GM21825 (cell line): ENCODE results near the gene WNT11.

Experiments
- ATAC-seq: cut with Tn5 transposase; IDR thresholded peaks from one replicate; pipeline ENCODE4 v1.9.1; 2021; ENCODE audit warnings: mild to moderate bottlenecking, moderate library complexity; ENCODE audit not compliant: unreplicated experiment

The WNT11 gene

DNA sequence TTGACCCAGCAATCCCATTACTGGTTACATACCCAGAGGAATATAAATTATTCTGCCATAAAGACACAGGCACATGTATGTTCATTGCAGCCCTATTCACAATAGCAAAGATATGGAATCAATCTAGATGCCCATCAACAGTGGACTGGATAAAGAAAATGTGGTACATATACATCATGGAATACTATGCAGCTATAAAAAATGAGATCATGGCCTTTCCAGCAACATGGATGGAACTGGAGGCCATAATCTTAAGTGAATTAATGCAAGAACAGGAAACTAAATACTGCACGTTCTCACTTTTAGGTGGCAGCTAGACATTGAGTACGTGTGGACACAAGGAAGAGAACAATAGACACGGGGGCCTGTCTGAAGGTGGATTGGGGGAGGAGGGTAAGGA, 15.1 kb upstream of the WNT11 start:
- no peak for ATAC-seq

DNA sequence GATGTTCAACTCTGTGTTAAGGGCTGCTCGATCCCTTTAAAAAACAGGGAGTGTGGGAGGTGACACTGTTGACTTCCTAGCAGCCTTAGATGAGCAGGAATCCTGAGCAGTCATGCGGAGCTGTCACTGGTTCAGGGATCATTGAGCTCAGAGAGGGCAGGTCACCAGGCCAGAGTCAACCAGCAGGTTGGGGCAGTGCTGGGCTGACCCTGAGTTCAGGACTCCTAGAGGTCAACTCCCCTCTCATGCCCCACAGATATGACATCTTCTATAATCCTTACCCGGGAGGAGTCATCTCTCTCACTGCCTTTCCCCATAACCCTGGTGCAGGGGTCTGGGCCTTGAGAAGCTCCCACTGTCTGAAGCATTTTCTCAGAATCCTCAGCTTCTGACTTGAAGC, 12.9 kb upstream of the WNT11 start:
- no peak for ATAC-seq

DNA sequence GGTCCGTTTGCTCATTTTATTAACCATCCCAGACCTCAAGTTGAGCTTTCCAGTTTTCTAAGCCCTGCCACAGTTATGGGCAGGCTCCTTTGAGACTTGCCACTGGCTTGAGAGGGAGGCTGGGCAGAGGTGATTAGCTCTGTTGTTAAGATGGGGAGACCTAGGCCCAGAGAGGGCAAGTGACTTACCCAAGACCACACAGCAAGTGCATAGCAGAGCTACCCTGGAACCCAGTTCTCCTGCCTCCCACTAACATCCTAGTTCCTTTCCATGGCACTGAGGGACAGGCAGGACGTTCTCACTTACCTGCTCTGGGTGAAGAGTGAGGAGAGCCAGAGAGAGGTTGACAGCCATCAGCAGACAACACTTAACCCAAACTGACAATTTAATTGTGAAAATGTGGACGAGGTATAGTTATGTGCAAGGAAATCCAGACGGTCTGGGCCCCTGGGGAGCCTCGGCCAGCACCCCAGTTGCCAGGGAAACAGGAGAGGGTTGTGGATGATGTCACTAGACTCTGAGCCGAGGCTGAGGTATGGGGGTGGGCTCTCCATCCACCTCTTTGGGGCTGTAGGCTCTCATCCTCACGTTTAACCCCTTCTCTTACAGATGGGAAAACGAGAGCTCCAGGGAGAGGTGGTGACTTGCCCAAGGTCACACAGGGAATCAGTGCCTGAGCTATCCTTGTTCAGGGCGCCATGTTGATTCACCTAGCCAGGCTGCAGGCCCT, 12.3 kb upstream of the WNT11 start:
- ATAC-seq, result no peak

DNA sequence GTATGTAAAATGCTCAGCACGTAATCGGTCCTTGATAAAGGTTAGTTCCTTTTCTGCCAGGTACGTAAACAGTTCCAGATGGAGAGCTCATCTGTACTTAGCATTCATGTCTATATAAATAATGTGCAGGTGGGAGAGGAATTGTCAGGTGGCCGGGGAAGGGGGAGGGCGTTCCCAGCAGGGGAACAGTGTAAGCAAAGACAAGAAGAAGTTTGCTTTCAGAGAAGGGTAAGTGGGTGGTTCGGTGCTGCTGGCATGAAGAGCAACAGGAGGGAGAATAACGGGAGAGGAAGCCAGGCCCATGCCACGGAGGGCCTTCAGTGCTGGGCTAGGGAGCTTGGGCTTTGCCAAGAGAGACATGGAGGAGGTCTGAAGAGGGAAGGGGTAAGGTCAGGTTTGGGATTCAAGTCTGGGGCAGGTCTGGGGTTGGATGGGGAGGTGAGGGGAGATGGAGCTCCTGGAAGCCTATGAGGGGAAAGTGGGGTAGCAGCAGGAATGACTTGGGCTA, 11.4 kb upstream of the WNT11 start:
- ATAC-seq, result no peak

DNA sequence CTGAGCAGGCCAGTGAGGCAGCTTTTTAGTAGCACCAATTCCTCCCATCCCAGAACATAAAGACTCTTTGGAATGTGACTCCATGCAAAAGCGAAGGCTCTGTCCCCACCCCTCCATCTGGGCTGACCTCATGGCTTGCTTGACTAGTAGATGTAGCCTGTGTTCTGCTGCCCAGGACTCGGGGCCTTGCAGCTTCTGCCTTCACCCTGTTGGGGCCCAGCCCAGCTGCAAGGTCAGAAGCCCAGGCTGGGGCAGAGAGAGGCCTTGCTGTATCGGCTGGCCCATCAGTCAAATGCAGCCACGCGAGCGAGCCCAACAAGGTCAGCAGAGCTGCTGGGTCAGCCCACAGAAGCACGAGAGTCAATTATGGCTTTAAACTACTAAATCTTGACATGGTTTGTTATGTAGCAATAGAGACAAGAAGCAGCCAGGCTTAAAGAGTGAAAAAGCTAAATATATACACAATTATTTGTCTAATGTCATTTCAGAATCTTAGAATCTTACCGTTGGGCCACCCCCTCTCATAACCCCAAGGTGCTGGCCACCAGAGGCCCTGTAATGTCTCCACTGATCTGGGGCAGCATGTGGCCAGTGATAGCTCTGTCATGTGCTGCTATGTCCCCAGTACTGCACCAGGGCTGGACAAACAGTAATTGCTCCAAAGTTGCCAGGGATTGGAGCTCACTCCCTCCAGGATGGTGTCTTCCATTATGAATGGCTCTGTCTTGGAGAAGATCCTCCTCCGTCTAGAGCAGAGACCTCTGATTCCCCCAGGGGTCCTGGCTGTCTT, 10.4 kb upstream of the WNT11 start:
- ATAC-seq, result no peak

DNA sequence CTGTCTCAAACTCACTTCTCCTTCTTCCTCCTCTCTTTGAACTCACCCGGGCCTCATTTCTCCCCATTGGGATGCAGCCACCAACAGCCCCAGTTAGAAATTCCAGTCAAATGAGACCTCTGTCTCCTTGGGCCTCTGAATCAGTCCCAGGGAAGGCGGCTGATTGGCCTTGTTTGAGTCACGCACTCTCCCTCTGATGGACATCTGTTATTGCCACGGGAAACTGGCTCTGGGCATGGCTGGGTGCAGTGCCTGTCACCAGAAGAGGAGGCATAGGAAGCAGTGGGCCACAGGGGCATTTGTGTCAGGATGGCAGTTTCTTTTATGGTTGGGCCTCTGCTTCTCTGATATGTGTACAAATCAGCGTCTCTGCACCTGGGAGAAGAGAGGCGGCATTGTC, 9.6 kb upstream of the WNT11 start:
- no peak for ATAC-seq

DNA sequence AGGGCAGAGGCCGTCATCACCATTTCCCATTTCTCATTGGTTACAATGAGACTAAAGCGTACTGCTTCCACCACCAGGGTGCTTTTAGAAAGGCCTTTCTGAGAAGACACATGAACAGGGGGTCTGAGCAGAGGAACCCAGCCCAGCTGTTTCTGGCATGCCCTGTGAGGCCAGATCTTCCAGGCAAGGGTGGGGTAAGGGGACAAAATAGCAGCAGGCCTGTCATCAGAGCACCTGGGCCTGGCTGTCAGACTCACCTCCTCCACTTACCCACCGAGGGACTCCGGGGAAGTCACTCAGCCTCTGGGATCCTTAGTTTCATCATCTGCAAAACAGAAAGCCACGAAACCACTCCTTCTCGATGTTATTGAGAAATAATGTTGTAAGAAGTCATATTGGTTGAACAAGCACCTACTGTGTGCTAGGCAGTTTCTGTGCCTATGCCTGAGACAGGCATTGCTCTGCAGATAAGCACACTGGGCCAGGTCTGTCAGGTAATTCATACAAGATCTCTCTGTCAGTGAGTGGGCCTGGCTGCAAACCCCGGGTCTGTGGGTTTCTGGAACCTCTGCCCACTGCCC, 8.8 kb upstream of the WNT11 start:
- no peak for ATAC-seq

DNA sequence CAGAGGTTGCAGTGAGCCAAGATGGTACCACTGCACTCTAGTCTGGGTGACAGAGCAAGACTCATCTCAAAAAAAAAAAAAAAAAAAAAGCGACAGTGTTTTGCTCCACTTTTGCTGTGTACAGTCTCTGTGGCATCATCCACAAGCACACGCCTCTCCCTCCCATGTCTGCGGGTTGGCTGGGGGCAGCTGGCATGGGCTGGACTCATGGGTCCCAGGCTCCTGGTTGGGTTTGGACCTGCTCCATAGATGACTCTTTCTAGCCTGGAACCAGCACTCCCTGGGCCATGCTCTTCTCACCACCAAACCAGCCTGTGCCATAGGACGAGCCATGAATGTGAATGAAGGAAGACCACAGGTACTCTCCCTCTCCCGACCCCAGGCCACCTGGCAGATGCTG, 7.9 kb upstream of the WNT11 start:
- ATAC-seq, result no peak

DNA sequence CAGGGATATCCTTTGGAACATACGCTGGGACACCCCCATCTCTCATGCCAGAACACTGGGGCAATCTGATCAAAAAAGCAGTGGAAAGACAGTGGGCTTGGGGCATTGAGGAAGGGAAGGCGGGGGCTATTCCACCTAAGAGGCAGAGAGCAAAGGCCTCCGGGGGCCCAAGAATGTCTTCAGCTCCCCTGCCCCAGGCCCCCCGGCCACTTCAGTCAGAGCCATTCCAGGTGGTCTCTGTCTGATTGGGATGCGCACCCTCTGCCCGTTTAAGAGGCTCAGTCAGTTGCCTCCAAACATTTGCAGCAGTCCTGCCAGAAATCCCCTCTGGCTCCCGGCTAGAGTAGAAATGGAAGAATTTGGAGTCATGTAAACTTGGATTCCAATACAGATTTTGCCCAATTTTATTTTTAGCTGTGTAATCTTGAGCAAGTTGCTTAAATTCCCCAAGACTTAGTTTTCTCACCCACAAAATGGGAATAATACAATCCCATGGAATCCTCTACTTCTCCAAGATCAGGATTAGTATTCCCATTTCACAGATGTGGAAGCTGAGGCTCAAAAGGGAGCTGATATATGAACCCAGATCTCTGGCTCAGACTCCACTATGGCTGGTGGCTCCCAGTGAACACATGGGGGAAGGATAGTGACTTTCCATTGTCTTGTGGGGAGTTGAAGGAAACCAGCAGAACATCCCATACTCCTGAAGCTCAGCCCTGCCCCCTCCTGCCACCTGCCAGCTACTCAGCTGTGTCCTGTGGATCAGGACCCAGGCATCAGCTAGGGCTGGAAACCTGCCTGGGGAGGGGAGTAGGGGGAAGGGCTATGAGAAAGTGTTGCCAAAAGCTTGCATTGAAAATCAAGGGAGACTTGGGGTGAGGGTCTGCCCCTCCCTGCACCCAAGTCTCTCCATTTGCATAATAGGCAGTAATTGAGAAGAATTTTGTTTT, 6.1 kb upstream of the WNT11 start:
- ATAC-seq, result no peak

DNA sequence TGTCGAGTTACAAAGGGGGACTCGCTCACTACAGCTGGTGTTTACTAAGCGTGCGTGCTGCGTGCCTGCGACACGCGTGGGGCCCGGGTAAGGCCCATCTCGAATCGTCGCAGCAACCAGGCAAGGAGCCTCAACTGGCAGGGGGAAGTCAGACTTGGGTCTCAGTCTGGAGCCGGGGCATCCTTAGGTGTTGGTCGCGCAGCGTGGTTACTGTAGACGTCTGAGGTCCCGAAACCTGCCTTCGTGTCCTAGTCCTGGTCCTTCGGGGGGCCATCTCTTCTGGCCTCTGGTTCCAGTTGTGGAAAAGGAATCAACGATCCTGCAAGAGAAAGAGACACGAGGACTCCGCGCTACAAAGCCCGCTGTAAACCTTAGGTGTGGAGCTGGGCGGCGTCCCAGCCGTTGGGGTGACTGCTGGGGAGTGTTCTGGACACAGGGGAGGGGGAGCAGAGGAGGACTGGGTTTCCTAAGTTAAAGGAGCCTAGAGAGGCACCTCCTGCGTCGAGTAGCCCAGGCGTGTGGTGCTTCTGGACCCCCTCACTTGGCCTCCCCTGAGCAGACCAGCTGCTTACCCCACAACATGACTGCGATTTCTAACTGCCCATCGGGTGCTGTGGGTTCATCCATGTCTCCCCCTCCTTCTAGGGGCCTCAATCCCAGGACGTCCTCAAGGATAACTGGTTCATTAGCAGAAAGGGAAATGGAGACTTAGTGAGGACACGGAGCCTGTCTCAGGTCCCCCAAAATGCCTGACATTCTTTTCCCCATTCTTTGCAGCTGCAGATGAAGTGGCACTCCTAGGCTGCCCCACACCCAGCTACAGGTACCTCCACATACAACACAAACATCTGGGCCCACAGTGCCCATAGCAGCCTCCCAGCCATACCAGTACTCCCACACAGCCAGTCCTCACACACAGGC, 4.9 kb upstream of the WNT11 start:
- ATAC-seq, result no peak

DNA sequence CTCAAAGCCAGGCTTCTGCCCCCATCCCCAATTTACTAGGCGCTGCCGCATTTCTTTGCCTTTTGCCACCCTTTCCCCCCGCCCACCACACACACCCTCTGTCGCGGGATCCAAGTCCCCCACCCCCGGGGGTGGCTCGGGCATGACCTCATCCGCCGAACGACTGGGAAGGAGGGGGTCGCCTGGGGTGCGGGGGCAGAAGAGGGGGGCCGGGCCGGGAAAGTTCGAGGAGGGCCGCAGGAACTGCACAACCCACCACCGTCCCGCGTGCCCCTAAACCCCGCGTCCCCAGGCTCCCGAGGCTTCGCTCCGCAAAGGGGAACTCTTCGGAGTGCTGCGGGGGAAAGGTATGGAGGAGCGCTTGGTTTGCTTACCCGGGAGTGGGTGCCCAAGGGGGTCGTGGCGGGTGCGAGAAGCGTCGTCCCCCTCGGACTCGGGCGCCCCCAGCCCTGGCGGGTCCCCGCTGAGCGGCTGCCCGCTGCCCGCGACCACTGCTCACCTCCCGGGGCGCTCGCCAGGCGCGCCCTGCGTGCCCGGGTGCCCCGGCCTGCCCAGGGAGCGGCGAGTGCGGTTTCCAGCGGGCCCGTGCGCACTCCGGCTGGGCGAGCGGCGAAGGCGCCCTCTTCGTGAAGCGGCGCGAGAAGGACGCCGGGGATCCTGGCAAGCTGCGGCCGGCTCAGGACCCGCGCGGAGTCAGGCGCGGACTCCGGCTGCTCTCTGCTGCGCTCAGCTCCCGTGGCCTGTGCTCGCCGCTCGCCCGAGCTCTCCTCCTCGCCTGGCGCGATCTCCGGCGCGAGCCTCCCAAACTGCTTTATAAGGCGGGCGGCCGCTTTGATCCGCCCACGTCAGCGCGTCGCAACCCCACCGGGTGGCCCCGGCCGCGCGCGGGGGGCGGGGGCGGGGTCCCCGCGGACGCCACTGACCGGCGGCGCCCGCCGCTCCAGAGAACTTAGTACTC, 4.0 kb upstream of the WNT11 start:
- ATAC-seq, result no peak

DNA sequence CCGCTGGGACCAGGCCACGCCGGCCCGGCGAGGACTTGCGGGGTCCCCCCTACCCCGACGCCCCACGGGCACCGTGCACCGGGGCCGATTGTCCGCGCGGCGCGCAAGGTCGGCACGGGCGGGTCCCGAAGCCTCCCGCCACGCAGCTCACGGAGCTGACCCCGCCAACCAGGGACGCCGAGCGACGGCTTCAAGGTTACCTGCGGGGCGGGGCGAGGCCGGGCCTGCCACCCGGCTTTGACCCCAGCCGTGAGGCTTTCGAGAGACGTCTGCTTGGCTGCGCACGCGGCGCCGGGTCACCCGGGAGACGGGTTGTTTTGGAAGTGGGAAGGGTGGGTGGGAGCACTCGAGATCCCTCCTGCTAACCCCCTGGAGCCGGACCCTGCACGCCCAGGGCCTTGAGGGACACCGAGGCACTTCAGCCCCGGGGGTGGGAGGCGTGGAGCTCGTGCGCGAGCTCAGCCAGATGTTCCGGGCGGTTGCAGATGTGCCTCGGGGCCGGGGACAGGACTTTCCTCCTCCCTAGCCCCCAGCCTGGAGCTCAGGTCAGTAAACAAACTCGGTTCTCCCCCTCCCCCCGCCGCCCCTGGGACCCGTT, 3.2 kb upstream of the WNT11 start:
- ATAC-seq, result no peak

DNA sequence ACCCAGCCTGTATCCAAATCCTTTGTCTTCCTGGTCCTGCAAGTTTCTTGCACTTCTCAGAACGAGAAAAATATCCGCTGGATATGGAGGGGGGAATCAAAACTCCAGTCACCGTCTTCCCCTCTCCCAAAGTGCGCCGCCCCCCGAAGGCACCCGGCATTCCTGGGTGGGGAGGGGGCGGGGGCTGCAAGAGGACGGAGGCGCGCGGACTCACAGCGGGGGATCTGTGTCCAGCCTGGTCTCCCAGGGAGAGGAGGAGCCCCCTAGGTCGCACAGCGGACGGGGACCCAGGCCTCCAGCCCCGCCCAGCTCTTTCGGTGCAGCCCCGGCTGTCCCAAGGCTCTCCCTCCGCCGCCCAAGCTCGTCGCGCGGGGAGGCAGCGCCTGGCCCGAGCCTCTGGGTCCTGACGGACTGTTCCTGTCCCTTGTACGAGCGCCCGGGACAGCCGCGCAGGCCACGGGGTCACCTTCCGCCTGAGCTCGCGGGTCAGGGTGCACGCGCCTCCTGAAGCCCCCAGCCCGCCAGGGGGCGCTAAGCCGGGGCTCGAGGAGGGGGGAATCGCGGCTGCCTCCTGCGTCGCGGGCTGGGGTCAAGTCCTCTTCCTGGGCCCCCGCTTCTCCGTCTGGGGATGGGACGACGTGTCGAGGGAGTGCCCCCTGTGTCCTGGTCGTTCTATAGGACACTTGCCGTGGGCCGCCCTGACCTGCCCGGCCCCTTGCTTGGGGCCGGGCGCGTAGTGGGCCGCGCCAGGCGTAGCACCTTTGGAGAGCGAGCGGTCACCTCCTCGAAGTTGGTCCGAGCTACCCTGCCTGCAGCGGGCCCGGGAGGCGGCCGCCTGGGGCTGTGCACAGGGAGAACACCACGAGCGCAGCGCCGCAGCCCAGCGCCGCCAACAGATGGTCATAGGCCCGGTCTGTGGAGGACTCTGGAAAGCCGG, 2.4 kb upstream of the WNT11 start:
- no peak for ATAC-seq

DNA sequence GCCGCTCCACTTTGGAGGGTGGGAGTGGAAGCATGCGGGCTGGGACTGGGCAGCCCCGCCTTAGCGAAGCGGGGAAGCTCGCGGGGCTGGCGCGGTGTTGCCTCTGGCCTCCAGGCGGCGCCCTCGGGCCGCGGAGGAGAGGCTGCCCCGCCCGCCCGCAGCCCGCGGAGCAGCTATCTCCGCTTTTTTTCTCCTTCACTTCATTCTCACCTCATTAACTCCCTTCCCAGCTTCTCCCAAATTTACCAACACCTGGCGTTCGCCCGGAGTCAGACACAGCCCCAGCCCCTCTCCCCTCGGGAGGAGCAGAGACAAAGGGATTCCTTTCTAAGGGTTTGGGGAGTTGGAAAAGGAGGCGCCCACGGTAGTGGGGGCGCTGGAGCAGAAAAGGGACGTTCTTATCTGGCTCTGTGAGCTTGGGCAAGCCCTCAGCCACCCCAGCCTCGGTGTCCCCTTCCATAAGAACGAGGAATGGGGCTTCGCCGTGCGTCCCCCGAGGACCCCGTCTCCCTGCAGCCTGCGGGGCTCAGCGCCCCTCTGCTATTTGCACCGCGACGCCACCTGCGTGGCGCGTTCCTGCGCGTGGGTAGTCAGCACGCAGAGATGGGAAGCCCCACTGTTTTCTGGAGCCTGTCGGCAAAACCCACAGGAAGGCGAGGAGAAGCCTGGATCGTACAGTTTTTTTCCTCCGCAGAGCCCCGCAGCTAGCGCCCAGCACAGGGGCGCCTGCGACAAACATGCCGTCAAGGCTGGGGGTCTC, 1.5 kb upstream of the WNT11 start:
- no peak for ATAC-seq

DNA sequence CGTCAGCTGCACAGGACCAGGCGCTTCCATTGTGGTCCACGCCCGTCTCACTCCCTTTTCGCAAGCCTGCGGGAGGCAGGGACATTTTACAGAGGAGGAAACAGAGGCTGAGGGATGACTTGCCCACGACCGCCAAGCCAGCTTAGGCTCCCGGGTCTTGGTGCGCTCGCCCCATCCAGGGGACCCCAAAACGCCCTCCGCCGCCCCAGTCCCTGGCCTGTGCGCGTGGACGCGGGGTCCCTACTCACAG, 300 bp downstream of the WNT11 start:
- no peak for ATAC-seq

DNA sequence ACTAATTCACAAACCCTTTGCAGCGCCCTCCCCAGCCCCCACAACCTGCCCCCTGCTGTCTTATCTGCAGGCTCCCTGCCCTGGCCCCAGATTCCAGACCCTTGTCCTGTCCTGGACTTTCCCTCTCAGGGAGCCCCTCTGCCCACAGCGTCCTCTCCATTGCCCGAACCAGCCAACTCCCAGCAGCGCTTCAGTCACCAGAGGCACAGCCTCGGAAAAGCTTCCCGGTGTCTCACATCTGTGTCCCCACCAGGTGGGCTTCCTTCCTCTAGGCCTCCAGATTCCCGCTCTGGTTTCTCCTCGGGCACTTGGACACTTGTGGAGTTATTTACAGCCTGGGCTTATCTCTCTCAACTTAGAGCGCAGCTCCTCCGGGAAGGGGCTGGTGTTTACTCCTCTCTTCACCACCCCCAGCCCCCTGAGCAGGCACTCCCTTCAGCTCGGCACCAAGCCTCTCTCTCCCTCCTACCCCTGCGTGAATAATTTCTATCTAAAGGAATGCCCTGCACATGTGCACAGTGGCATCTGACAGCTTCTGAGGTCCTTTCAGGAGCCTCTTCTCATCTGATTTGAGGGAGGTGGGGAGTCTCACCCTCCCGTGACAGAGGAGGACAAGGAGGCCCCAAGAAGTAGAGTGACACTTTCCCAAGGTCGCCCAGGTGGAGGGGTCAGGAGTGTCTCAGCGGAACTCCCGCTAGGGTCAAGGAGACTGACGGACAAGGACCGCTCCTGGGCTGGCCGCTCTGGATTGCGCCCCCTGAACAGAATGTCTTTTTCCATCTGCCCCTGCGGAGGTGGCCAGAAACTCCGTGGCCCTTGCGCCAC, 838 bp downstream of the WNT11 start:
- no peak for ATAC-seq
